GM06990 (cell line): ENCODE data around the gene BLNK.

Experiments used
- DNase-seq: peaks from one replicate; pipeline ENCODE4 v3.0.0-alpha.2; 2011; ENCODE audit not compliant: insufficient read length; ENCODE audit errors: extremely low read depth
- H3K27me3 ChIP-seq: replicated peaks from 2 replicates; pipeline ENCODE4 v1.6.0; 2011; ENCODE audit warnings: low read length; ENCODE audit not compliant: control insufficient read depth, insufficient read depth
- H3K36me3 ChIP-seq: 2 replicates; pipeline ENCODE4 v1.5.1; 2011; ENCODE audit warnings: low read length; ENCODE audit not compliant: control insufficient read depth, insufficient read depth
- H3K4me3 ChIP-seq: replicated peaks from 2 replicates; pipeline ENCODE4 v1.5.1; 2011; ENCODE audit warnings: low read depth, mild to moderate bottlenecking, control low read depth, low read length
- TF ChIP-seq, protein P1 (sequence below): IDR thresholded peaks from 2 replicates; pipeline ENCODE4 v1.5.1; 2011; ENCODE audit warnings: low read length, control low read depth, mild to moderate bottlenecking, inconsistent platforms; ENCODE audit not compliant: insufficient read depth, poor library complexity, severe bottlenecking

Gene BLNK

DNA sequence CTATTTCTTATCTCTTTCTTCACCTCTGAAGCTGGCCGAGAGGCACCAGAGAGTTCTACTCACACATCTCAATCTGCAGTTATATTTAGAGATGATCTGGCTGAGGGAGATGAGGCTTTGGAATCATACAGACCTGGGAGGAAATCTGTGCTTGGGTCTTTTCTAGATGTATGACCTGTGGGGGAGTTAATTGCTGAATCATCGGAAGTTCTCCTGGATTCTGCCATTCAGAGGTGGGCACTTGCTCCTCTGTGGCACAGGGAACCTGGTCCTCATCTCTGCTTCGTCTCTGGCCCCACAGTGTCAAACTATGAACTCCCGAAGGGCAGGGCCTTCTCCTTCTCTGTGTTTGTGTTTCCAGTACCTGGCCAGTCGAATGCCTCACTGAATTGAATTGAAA, 52.5 kb downstream of the BLNK start:
- no peak overlapping the region for H3K4me3 ChIP-seq
- peaks cover 51% of the 10 kb centered on the region for H3K36me3 ChIP-seq
- no peaks in the 10 kb centered on the region for H3K27me3 ChIP-seq
- no peak for DNase-seq
- TF ChIP-seq, protein P1, sequence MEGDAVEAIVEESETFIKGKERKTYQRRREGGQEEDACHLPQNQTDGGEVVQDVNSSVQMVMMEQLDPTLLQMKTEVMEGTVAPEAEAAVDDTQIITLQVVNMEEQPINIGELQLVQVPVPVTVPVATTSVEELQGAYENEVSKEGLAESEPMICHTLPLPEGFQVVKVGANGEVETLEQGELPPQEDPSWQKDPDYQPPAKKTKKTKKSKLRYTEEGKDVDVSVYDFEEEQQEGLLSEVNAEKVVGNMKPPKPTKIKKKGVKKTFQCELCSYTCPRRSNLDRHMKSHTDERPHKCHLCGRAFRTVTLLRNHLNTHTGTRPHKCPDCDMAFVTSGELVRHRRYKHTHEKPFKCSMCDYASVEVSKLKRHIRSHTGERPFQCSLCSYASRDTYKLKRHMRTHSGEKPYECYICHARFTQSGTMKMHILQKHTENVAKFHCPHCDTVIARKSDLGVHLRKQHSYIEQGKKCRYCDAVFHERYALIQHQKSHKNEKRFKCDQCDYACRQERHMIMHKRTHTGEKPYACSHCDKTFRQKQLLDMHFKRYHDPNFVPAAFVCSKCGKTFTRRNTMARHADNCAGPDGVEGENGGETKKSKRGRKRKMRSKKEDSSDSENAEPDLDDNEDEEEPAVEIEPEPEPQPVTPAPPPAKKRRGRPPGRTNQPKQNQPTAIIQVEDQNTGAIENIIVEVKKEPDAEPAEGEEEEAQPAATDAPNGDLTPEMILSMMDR, result no peak

DNA sequence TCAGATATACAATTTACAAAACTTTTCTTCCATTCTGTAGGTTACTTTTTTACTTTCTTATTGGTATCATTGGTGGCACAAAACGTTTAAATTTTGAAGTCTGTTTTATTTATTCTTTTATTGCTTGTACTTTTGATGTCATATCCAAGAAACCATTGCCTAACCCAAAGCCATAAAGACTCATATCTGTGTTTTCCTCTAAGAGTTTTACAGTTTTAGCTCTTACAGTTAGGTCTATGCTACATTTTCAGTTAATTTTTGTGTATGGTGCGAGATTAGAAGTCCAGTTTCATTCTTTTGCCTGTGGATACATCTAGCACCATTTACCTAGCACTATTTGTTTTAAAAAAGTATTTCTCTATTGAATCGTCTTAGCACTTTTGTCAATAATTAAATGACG, 53.7 kb downstream of the BLNK start:
- TF ChIP-seq, protein P1, result no peak
- H3K4me3 ChIP-seq, result no peak overlapping the region
- H3K36me3 ChIP-seq, result peaks cover 44% of the 10 kb centered on the region

DNA sequence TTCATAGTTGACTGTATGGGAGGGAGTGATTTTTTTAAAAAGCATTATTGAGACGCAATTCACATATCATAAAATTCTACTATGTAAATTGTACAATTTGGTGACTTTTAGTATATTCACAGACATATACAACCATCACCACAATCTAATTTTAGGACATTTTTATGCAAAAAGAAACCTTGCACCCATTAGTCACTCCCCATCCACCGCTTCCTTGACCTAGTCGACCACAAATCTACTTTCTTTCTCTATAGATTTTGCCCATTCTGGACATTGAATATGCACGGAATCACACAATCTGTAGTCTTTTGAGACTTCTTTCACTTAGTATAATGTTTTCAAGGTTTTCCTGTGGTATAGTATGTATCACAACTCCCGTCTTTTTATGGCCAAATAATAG, 54.6 kb downstream of the BLNK start:
- Histone ChIP-seq H3K36me3 (peaks cover 43% of the 10 kb centered on the region), H3K27me3 (no peaks in the 10 kb centered on the region), H3K4me3 (no peak overlapping the region)
- DNase-seq, result no peak
- TF ChIP-seq, protein P1, result no peak

More for the DNA sequence above, 53.7 kb downstream of the BLNK start:
- DNase-seq, result no peak
- no peaks in the 10 kb centered on the region for H3K27me3 ChIP-seq

GRCh38 chr10:96212911-96213310, 58.5 kb downstream of the BLNK start:
- DNase-seq, result no peak
- peaks cover 41% of the 10 kb centered on the region for H3K36me3 ChIP-seq
- TF ChIP-seq, protein P1, result no peak
- no peaks in the 10 kb centered on the region for H3K27me3 ChIP-seq
- no peak overlapping the region for H3K4me3 ChIP-seq

- H3K36me3 ChIP-seq, result peaks cover 46% of the 10 kb centered on the region
- no peaks in the 10 kb centered on the region for H3K27me3 ChIP-seq
- H3K4me3 ChIP-seq, result no peak overlapping the region
- DNase-seq, result no peak
- TF ChIP-seq, protein P1, result no peak
Observed at GRCh38 chr10:96211764-96212163, 59.6 kb downstream of the BLNK start.

- peaks cover 39% of the 10 kb centered on the region for H3K36me3 ChIP-seq
- TF ChIP-seq, protein P1, result no peak
- DNase-seq, result no peak
- H3K27me3 ChIP-seq, result no peaks in the 10 kb centered on the region
- no peak overlapping the region for H3K4me3 ChIP-seq
Observed at GRCh38 chr10:96208946-96209345, 62.4 kb downstream of the BLNK start.
